Activated CD4-positive, alpha-beta memory T cell treated with anti-CD3 and anti-CD28 coated beads for 36 hours (primary cell): ENCODE measurements around the gene TBC1D8. TPM values are rescaled to one million over a fixed set of nuclear protein-coding genes. Genes with fewer than 3 reads are reported as not detected.

Source experiments
- CTCF ChIA-PET: fragments of 350-600 bp; sonication (Branson Sonifier 250); formaldehyde crosslinking; loops from one replicate; lab custom pipeline; 2021; ENCODE audit warnings: antibody characterized with exemption, inconsistent platforms; lab: Charles Lee
- POLR2A ChIA-PET: fragments of 350-600 bp; sonication (Branson Sonifier 250); formaldehyde crosslinking; loops from one replicate; lab custom pipeline; 2021; ENCODE audit warnings: antibody characterized with exemption; lab: Charles Lee
- DNase-seq: peaks from one replicate; pipeline ENCODE4 v3.0.0-alpha.2; 2020
- H3K27ac Mint-ChIP-seq: one replicate; pipeline ENCODE4 v1.8.0; 2021; ENCODE audit warnings: mixed read lengths
- H3K27me3 Mint-ChIP-seq: one replicate; pipeline ENCODE4 v1.8.0; 2021; ENCODE audit warnings: mixed read lengths
- H3K36me3 Mint-ChIP-seq: one replicate; pipeline ENCODE4 v1.8.0; 2021; ENCODE audit warnings: mixed read lengths
- H3K4me1 Mint-ChIP-seq: one replicate; pipeline ENCODE4 v1.8.0; 2021; ENCODE audit warnings: low read depth, mixed read lengths
- H3K4me3 Mint-ChIP-seq: one replicate; pipeline ENCODE4 v1.8.0; 2021; ENCODE audit warnings: mild to moderate bottlenecking, mixed read lengths
- H3K9me3 Mint-ChIP-seq: one replicate; pipeline ENCODE4 v1.8.0; 2021; ENCODE audit warnings: mixed read lengths
- intact Hi-C: fragments of 100-400 bp; cut with micrococcal nuclease; formaldehyde crosslinking; loops from one replicate; pipeline ENCODE4 v1.15.1; 2023
- total RNA-seq, 2 experiments: library from RNA; stranded (reverse); gene quantifications; one replicate each; pipeline ENCODE4 v1.2.3, GENCODE V29; 2021

TBC1D8 gene
- total RNA-seq, 2 experiments from 2014 or later = 1.5 to 1.6 TPM

DNA sequence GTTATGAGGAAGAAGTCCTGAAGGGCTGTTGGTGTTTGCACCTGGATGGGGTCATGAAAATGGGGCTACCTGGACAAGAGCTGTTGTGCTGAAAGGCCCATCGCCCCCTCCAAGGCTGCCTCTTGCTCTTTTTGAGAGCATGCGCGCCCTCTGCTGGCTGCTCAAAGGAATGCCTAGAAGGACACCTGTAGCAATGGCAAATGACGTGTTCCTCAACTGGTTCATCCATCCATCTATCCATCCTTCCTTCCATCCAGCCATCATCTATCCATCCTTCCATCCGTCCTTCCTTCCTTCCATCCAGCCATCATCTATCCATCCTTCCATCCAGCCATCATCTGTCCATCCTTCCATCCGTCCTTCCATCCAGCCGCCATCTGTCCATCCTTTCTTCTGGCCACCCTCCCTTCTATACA lies 166.3 kb downstream of the TBC1D8 start:
- Mint-ChIP-seq H3K27ac (no peak overlapping the region), H3K27me3 (peaks cover 2% of the 10 kb centered on the region), H3K9me3 (no peaks in the 10 kb centered on the region), H3K4me1 (peaks cover 2% of the 10 kb centered on the region), H3K4me3 (no peak overlapping the region), H3K36me3 (no peaks in the 10 kb centered on the region)
- intact Hi-C loops = loop anchor here (1.0 to 10.0 kb wide), 4 partner anchors 170 to 558 kb away; no protein-coding TSS in a partner anchor
- ChIA-PET POLR2A (no interaction called here), CTCF (interaction anchor here (0.6 to 3.9 kb wide), 9 partner anchors 11 to 559 kb away, joined by 3 to 25 read pairs (median 6); no protein-coding TSS in a partner anchor)
- DNase-seq = peak; percentile 82

DNA sequence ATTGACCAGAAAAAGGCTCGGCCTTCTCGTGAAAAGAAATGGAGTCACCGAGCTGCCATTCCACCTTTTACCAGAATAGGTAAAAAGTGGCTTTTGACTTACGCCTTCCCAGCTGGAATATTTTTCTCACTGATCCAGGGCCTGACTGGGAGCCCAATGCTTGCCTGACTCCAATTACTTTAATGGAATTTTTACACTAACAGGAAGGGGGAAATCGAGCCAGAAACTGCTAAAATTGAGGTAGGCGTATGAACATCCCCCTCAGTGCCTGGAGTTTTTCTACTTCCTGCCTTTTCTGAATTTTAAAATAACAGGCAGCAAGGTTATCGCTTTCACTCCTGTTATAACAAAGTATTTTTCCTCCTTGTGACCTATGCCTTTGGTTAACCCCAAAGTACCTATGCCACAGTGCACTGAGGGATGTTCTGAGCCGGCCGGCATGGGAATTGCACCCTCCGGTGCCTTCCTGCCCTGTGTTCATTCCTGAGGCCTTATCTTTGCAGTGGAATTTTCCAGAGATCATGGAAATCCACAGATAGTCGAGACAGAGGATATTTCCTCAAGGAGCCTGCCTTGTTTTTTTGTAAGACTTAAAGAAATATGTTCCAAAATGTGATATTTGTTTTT lies 167.4 kb downstream of the TBC1D8 start:
- POLR2A ChIA-PET = no interaction called here
- Mint-ChIP-seq H3K4me3 (no peak overlapping the region), H3K9me3 (no peaks in the 10 kb centered on the region), H3K27ac (peak overlapping the region; percentile 23), H3K36me3 (no peaks in the 10 kb centered on the region), H3K4me1 (peaks cover 2% of the 10 kb centered on the region), H3K27me3 (peaks cover 2% of the 10 kb centered on the region)
- CTCF ChIA-PET = interaction anchor here (1.2 to 2.0 kb wide), 3 partner anchors 254 to 379 kb away, joined by 4 to 9 read pairs (median 5); no protein-coding TSS in a partner anchor
- DNase-seq = no peak
- intact Hi-C loops = loop anchor here (10.0 kb wide), 1 partner anchor 169 kb away; no protein-coding TSS in a partner anchor

DNA sequence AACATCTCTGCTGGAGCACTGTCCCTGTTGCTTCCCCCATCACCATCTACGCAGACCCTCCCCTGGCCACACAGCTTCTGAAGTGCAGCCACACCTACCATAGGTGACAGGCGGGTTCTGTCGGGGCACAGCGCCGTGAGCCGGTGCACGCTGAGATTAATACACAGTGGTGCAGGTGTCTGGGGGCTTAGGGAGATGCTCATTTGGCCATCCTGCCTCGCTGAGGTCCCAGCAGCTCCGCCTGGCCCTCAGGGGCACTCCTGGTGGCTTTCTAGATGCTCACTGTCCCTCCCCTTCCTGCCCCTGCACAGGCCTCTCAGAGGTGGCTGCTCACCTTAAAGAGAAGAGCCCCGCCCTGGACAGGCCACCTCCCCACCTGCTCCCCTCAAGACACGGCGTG lies 168.0 kb downstream of the TBC1D8 start:
- ChIA-PET CTCF (interaction anchor here (1.2 to 2.0 kb wide), 4 partner anchors 253 to 379 kb away, joined by 4 to 9 read pairs (median 6); no protein-coding TSS in a partner anchor), POLR2A (no interaction called here)
- Mint-ChIP-seq H3K4me1 (peaks cover 2% of the 10 kb centered on the region), H3K4me3 (no peak overlapping the region), H3K9me3 (no peaks in the 10 kb centered on the region), H3K36me3 (no peaks in the 10 kb centered on the region), H3K27me3 (peaks cover 2% of the 10 kb centered on the region), H3K27ac (no peak overlapping the region)
- intact Hi-C loops = loop anchor here (10.0 kb wide), 1 partner anchor 168 kb away; no protein-coding TSS in a partner anchor
- no peak for DNase-seq

DNA sequence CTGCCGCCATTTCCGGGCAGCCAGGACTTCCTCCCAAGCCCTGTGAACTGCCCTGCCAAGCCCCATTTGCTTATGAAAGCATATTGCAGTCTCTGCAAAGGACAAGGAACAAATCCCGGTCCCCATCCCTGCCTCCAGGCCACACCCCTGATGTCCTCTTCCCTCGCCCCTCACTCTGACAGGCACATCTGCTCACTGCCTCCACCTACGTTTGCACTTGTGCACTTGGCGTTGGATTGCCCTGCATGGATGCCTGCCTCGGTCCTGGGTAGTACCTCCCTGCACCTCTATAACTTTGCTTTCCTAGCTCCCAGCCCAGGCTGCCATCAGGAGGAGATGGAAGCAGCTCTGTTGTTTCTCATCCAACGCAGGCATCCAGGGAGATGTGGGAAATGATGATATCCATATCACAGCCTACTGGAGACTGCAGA lies 168.7 kb downstream of the TBC1D8 start:
- no peak for DNase-seq
- ChIA-PET CTCF (interaction anchor here (1.2 to 2.0 kb wide), 4 partner anchors 252 to 378 kb away, joined by 4 to 9 read pairs (median 6); no protein-coding TSS in a partner anchor), POLR2A (no interaction called here)
- Mint-ChIP-seq H3K27ac (no peak overlapping the region), H3K36me3 (no peaks in the 10 kb centered on the region), H3K27me3 (peaks cover 2% of the 10 kb centered on the region), H3K9me3 (no peaks in the 10 kb centered on the region), H3K4me3 (no peak overlapping the region), H3K4me1 (peaks cover 2% of the 10 kb centered on the region)
- intact Hi-C loops = loop anchor here (10.0 kb wide), 1 partner anchor 168 kb away; no protein-coding TSS in a partner anchor

DNA sequence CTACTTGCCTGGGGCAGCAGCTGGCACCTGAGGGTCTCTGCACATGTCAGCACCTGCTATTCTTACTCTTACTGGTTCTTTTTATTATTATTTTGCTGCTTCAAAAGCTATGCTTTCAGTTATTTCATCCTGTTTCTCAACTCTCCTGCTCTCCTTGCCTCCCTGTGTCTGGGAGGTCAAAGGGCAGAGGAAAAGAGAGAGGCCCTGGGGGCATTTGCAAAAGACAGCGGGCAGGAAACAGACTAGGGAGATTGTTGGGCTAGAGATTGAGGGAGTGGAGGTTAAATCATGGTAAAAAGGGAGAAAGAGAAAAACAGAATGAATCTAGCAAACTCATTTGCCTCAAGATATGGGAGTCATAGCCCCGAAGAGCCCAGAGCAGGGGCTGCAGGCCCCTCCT lies 170.2 kb downstream of the TBC1D8 start:
- peaks cover 2% of the 10 kb centered on the region for H3K4me1 Mint-ChIP-seq
- DNase-seq = no peak
- H3K4me3 Mint-ChIP-seq = no peak overlapping the region
- no peaks in the 10 kb centered on the region for H3K36me3 Mint-ChIP-seq
- no peaks in the 10 kb centered on the region for H3K9me3 Mint-ChIP-seq
- H3K27ac Mint-ChIP-seq = no peak overlapping the region
- CTCF ChIA-PET = interaction anchor here (1.0 to 1.2 kb wide), 2 partner anchors 251 to 371 kb away, joined by 3 to 4 read pairs; no protein-coding TSS in a partner anchor
- H3K27me3 Mint-ChIP-seq = peaks cover 2% of the 10 kb centered on the region
- intact Hi-C loops = loop anchor here (10.0 kb wide), 1 partner anchor 166 kb away; no protein-coding TSS in a partner anchor
- POLR2A ChIA-PET = no interaction called here

DNA sequence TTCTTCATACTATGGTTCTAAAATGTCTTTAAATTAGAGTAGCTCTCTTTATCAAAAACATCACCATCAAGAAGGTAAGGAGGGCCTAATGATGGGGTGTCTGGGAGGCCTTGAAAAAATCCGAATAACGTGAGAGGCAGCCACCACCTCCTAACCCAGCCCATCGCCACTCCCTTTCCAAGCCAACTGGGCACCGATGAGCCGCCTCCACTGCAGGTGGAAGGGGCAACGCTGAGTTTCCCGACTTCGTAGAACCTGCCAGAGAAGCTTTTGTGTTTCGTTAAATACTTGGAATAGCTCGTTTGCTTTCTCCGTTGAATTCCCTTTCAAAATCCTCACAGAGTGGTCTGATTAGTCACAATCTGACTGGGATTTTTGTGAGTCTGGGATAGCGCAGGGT lies 171.1 kb downstream of the TBC1D8 start:
- DNase-seq = no peak
- peaks cover 2% of the 10 kb centered on the region for H3K4me1 Mint-ChIP-seq

DNA sequence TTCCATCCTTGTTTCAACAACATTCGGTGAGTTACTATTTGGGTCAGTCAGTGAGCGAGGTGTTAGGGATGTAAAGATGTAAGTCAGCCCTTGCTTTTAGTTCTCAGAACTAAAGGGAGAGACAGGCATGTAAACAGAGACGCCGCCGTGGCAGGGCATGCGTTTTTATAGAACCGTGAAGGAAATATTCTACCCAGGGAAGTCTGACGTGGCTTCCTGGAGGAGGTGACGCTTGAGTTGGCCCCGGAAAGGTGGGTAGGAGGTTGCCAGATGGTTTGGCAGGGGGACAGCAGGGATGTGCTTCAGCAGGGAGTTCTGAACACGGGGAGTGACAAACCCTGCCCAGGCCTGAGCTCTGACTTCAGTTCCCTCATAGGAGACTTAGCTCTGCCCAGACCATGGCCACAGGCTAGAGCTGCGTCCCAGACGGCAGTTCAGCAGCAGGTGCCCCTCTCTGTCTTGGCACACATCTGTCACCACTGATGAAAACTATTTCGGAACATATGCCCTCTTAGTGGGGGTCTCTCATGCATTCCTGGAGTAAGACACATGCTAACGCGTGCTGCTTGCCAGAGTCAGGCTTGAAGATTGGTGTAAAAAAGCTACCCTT lies 172.5 kb downstream of the TBC1D8 start:
- no peaks in the 10 kb centered on the region for H3K4me1 Mint-ChIP-seq
- no peak overlapping the region for H3K4me3 Mint-ChIP-seq
- H3K27ac Mint-ChIP-seq = no peak overlapping the region
- H3K9me3 Mint-ChIP-seq = no peaks in the 10 kb centered on the region
- ChIA-PET CTCF (no interaction called here), POLR2A (no interaction called here)
- intact Hi-C loops = no loop called here
- peak; percentile 15 for DNase-seq
- no peaks in the 10 kb centered on the region for H3K27me3 Mint-ChIP-seq
- no peaks in the 10 kb centered on the region for H3K36me3 Mint-ChIP-seq

More for the DNA sequence above, 171.1 kb downstream of the TBC1D8 start:
- no peak overlapping the region for H3K27ac Mint-ChIP-seq
- H3K27me3 Mint-ChIP-seq = peaks cover 2% of the 10 kb centered on the region
- H3K4me3 Mint-ChIP-seq = no peak overlapping the region
- H3K9me3 Mint-ChIP-seq = no peaks in the 10 kb centered on the region
- POLR2A ChIA-PET = no interaction called here
- intact Hi-C loops = loop anchor here (10.0 kb wide), 1 partner anchor 165 kb away; no protein-coding TSS in a partner anchor
- H3K36me3 Mint-ChIP-seq = no peaks in the 10 kb centered on the region
- CTCF ChIA-PET = interaction anchor here (1.0 to 1.2 kb wide), 2 partner anchors 250 to 370 kb away, joined by 3 to 4 read pairs; no protein-coding TSS in a partner anchor

DNA sequence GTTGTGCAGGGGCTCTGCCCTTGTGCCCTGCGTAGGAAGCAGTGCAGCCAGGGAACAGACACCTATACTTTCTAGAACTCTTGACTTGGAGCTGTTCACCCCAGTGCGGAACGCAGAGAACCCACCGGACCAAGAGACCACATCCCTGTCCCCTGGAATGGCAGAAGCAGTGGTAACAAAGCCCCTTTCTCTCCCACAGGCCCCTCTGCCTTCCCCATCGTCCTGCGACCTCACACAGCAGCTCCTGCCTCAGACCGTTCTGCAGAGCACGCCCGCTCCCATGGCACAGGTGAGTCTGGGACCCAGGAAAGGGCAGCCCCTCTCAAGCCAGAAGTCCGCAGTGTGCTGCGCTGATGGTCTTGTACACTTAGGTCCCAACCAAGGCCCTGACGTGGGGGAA lies 173.7 kb downstream of the TBC1D8 start:
- CTCF ChIA-PET = no interaction called here
- no peaks in the 10 kb centered on the region for H3K9me3 Mint-ChIP-seq

DNA sequence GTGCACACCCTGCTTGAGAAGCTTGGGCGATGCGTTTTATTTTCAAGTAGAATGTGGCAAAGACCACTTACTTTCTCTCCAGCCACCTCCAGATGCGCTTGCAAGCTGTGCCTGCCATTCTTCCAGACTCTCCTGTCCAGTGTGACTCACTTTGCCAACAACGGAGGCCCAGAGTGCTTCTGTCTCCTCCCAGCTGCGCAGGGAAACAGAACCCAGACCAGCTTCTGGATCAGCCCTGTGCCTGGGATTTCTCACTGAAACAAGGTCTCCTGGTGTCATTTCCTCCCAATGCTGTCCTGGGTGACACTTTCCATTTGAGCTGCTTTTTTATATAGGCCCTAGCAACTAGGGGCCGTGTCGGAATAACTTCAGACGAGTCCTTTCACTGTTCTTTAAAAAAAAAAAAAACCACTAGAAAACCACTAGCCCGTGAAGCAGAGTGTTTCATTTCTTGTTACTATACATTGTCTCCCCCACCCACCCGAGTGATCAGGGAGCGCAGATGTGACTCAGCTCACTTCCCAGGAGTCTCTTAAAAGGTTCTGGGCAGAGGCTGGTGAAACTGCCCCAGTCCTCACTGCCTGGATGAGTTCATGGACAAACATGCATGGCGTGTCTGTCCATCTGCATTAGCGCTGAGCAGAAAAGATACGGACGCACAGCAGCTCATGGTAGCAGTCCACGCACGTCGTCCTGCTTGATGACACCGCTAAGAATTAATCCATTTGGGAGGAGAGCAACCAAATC lies 174.4 kb downstream of the TBC1D8 start:
- Mint-ChIP-seq H3K27me3 (no peaks in the 10 kb centered on the region), H3K4me1 (no peaks in the 10 kb centered on the region), H3K9me3 (no peaks in the 10 kb centered on the region), H3K27ac (no peak overlapping the region), H3K4me3 (no peak overlapping the region), H3K36me3 (no peaks in the 10 kb centered on the region)
- ChIA-PET POLR2A (no interaction called here), CTCF (no interaction called here)
- DNase-seq = peak; percentile 13
- intact Hi-C loops = no loop called here

More for the DNA sequence above, 173.7 kb downstream of the TBC1D8 start:
- H3K27me3 Mint-ChIP-seq = no peaks in the 10 kb centered on the region
- no peaks in the 10 kb centered on the region for H3K4me1 Mint-ChIP-seq
- POLR2A ChIA-PET = no interaction called here
- H3K27ac Mint-ChIP-seq = no peak overlapping the region
- intact Hi-C loops = no loop called here
- no peak for DNase-seq
- H3K36me3 Mint-ChIP-seq = no peaks in the 10 kb centered on the region
- no peak overlapping the region for H3K4me3 Mint-ChIP-seq

DNA sequence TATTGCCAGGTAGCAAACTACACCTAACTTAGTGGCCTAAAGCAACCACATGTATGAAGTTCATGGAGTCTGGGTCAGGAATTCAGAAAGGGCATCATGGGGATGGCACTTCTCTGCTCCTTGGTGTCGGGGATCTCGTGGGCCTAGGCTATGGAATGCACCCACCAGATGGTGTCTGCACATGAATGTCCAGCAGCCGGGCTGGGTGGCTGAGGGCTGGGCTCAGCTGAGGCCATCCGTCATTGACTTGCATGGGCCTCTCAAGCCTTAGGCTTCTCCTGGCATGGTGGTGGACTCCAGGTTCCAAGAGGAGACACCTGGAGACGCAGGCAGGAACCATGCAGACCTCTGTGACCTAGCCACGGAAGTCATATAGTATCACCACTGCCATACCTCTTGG lies 175.1 kb downstream of the TBC1D8 start:
- intact Hi-C loops = no loop called here
- no peaks in the 10 kb centered on the region for H3K4me1 Mint-ChIP-seq
- no peak overlapping the region for H3K4me3 Mint-ChIP-seq
- H3K27me3 Mint-ChIP-seq = peaks cover 1% of the 10 kb centered on the region
- no peaks in the 10 kb centered on the region for H3K9me3 Mint-ChIP-seq
- H3K36me3 Mint-ChIP-seq = no peaks in the 10 kb centered on the region
- no peak for DNase-seq
- POLR2A ChIA-PET = no interaction called here
- CTCF ChIA-PET = interaction anchor here (1.1 kb wide), 1 partner anchor 10 kb away, joined by 3 read pairs; no protein-coding TSS in a partner anchor
- H3K27ac Mint-ChIP-seq = no peak overlapping the region

DNA sequence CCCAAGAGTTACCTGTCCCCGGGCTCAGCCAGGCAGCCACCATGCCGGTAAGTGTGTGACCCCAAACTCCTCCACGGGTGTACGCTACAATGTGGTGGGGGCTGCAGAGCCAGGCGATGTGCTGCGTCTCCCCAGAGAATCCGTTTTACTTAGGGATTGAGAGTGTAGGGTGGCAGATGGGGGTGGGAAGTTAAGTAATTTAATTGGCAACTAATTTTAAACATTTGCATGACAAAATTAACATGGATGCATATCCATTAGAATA lies 175.7 kb downstream of the TBC1D8 start:
- POLR2A ChIA-PET = no interaction called here
- H3K4me1 Mint-ChIP-seq = no peaks in the 10 kb centered on the region
- no peak overlapping the region for H3K27ac Mint-ChIP-seq
- intact Hi-C loops = no loop called here
- DNase-seq = no peak
- CTCF ChIA-PET = interaction anchor here (1.1 kb wide), 1 partner anchor 10 kb away, joined by 3 read pairs; no protein-coding TSS in a partner anchor
- no peaks in the 10 kb centered on the region for H3K36me3 Mint-ChIP-seq
- H3K4me3 Mint-ChIP-seq = no peak overlapping the region
- no peaks in the 10 kb centered on the region for H3K9me3 Mint-ChIP-seq
- peaks cover 1% of the 10 kb centered on the region for H3K27me3 Mint-ChIP-seq
